Measurements from ENCODE around the gene TTLL5. TPM values are rescaled to one million over a fixed set of nuclear protein-coding genes. Genes with fewer than 3 reads are reported as not detected.

Gene TTLL5
- total RNA-seq, 4 donors from 2014 or later = 32.4 to 183 (median 40.6) TPM

DNA sequence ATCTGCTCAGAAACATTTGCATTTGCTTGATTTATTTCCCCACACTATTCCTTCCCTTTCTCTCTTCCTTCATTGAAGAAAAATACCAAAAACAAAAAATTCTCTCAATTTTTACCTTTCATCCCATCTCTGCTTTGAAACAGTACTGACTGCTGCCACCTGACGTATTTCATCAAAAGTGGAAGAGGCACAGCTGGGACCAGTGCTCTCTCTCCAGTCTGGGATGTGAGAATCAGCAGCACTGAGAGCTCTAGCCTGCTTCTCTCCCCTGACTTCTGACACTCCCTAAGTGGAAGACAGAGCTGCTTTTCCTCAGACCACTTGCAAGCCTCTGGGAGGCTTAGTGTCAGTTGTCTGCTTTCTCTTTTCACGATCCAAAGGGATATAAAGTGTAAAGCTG, 36.9 kb downstream of the TTLL5 start:
- Histone ChIP-seq H3K27ac (no peak overlapping the region), H3K27me3 (no peaks in the 10 kb centered on the region), H3K9me3 (no peaks in the 10 kb centered on the region), H3K36me3 (no peaks in the 10 kb centered on the region), H3K4me3 (no peak overlapping the region), H3K4me1 (no peaks in the 10 kb centered on the region)
- DNase-seq = no peak
- intact Hi-C loops (cut with DNase I; ENCODE audit: low total_unique reads) = no loop called here
- TF ChIP-seq CTCF (IDR thresholded peaks at IDR 0.05) = no peak
- TF ChIP-seq POLR2A (IDR thresholded peaks at IDR 0.05) = no peak

GRCh38 chr14:75699331-75699730, 38.3 kb downstream of the TTLL5 start:
- DNase-seq = no peak
- H3K9me3 ChIP-seq = no peaks in the 10 kb centered on the region
- no peaks in the 10 kb centered on the region for H3K36me3 ChIP-seq
- no peak overlapping the region for H3K4me3 ChIP-seq
- TF ChIP-seq POLR2A (IDR thresholded peaks at IDR 0.05) (no peak), CTCF (IDR thresholded peaks at IDR 0.05) (no peak)
- no peak overlapping the region for H3K27ac ChIP-seq
- H3K4me1 ChIP-seq = no peaks in the 10 kb centered on the region
- no peaks in the 10 kb centered on the region for H3K27me3 ChIP-seq
- intact Hi-C loops (cut with DNase I; ENCODE audit: low total_unique reads) = no loop called here

DNA sequence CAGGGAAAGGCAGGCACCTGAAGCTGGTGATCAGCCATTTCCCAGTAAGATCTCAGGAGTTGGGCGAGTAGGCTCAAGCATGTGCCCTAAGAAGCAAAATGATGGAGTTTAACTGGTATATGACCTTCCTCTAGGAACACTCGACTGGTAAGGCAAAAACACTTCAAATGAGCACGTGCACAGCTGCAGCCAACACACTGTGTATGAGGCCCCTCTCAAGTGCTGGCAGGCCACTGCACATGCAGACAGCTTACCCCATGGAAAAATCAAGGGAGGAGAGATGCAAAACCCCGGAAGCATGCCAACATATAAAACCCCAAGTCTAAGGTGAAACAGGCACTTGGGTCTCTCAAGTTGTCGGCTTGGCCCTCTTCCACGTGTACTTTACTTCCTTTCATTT, 39.2 kb downstream of the TTLL5 start:
- no peak for TF ChIP-seq CTCF (IDR thresholded peaks at IDR 0.05)
- TF ChIP-seq POLR2A (IDR thresholded peaks at IDR 0.05) = no peak
- DNase-seq = no peak
- intact Hi-C loops (cut with DNase I; ENCODE audit: low total_unique reads) = no loop called here
- Histone ChIP-seq H3K4me3 (no peak overlapping the region), H3K27ac (no peak overlapping the region), H3K27me3 (no peaks in the 10 kb centered on the region), H3K9me3 (no peaks in the 10 kb centered on the region), H3K36me3 (no peaks in the 10 kb centered on the region), H3K4me1 (no peaks in the 10 kb centered on the region)

DNA sequence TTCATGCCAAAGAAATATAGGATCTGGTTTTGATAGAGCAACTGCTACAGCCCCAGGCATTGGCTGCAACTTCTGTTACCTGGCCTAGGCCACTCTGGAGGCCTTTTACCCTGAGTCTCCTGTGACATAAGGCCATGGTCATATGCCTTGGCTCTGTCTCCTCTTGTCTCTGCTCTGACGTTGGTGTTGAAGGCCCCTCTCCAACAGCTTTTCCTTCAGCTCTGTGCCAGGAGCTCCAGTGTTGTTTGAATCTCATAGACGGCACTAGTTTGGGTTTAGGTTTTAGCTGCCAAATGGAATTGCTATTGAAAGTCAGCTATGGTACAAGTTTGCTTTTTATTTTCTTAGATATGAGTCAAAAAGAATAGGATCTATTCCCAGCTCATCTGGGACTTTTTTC, 41.1 kb downstream of the TTLL5 start:
- Histone ChIP-seq H3K36me3 (no peaks in the 10 kb centered on the region), H3K4me1 (no peaks in the 10 kb centered on the region), H3K27ac (peak overlapping the region; percentile 57 to 72), H3K4me3 (no peak overlapping the region), H3K9me3 (no peaks in the 10 kb centered on the region), H3K27me3 (no peaks in the 10 kb centered on the region)
- DNase-seq = no peak
- TF ChIP-seq POLR2A (IDR thresholded peaks at IDR 0.05) (no peak), CTCF (IDR thresholded peaks at IDR 0.05) (no peak)
- intact Hi-C loops (cut with DNase I; ENCODE audit: low total_unique reads) = no loop called here

- Histone ChIP-seq H3K27ac (peak overlapping the region; percentile 57 to 72), H3K4me1 (no peaks in the 10 kb centered on the region), H3K27me3 (no peaks in the 10 kb centered on the region), H3K4me3 (no peak overlapping the region), H3K36me3 (no peaks in the 10 kb centered on the region), H3K9me3 (no peaks in the 10 kb centered on the region)
- intact Hi-C loops (cut with DNase I; ENCODE audit: low total_unique reads) = no loop called here
- no peak for TF ChIP-seq CTCF (IDR thresholded peaks at IDR 0.05)
- no peak for TF ChIP-seq POLR2A (IDR thresholded peaks at IDR 0.05)
- peak; percentile 23 to 35 for DNase-seq
Measured at GRCh38 chr14:75702616-75703261, 41.7 kb downstream of the TTLL5 start.
